Glutamatergic neuron (in vitro differentiated cells): ENCODE data around the gene CEP63. TPM values are rescaled to one million over a fixed set of nuclear protein-coding genes. Genes with fewer than 3 reads are reported as not detected.

Experiments
- DNase-seq: peaks from one replicate; pipeline ENCODE4 v3.0.0; 2022
- H3K27ac Mint-ChIP-seq: one replicate; pipeline ENCODE4 v1.8.0; 2020; ENCODE audit warnings: mild to moderate bottlenecking, mixed read lengths, inconsistent platforms; ENCODE audit not compliant: unreplicated experiment
- H3K27me3 Mint-ChIP-seq: one replicate; pipeline ENCODE4 v1.8.0; 2020; ENCODE audit warnings: mild to moderate bottlenecking, moderate library complexity, mixed read lengths, inconsistent platforms; ENCODE audit not compliant: unreplicated experiment
- H3K36me3 Mint-ChIP-seq: one replicate; pipeline ENCODE4 v1.8.0; 2020; ENCODE audit warnings: mild to moderate bottlenecking, mixed read lengths, inconsistent platforms; ENCODE audit not compliant: unreplicated experiment
- H3K4me1 Mint-ChIP-seq: one replicate; pipeline ENCODE4 v1.8.0; 2020; ENCODE audit warnings: mild to moderate bottlenecking, low read depth, mixed read lengths, inconsistent platforms; ENCODE audit not compliant: unreplicated experiment
- H3K4me3 Mint-ChIP-seq: one replicate; pipeline ENCODE4 v1.8.0; 2020; ENCODE audit warnings: mild to moderate bottlenecking, mixed read lengths, inconsistent platforms; ENCODE audit not compliant: unreplicated experiment
- H3K9me3 Mint-ChIP-seq: one replicate; pipeline ENCODE4 v1.8.0; 2020; ENCODE audit warnings: mild to moderate bottlenecking, moderate library complexity, mixed read lengths, inconsistent platforms; ENCODE audit not compliant: unreplicated experiment
- CTCF ChIP-seq: fragments of 200-600 bp; sonication (generic); IDR thresholded peaks from one replicate; pipeline ENCODE4 v1.5.0; 2021; ENCODE audit not compliant: partially characterized antibody, unreplicated experiment
- total RNA-seq: library from RNA; stranded (reverse); fragmentation: NEBNext Ultra II Directional; extraction: Animal tissue kit (Norgen Biotek cat#: 25700); gene quantifications from one replicate; pipeline ENCODE4 v1.2.1, GENCODE V29; 2021; ENCODE audit not compliant: unreplicated experiment

The CEP63 gene
- total RNA-seq, 1 donor from 2014 or later = 37.8 TPM

- TF ChIP-seq CTCF = no peak
- Mint-ChIP-seq H3K36me3 (peaks cover 4% of the 10 kb centered on the region), H3K9me3 (peaks cover 11% of the 10 kb centered on the region), H3K4me3 (peak overlapping the region; percentile 99), H3K27ac (peak overlapping the region; percentile 99), H3K27me3 (peaks cover 7% of the 10 kb centered on the region), H3K4me1 (peaks cover 21% of the 10 kb centered on the region)
- DNase-seq = no peak
Measured at GRCh38 chr3:134487406-134487805, 1.5 kb downstream of the CEP63 start.

GRCh38 chr3:134494495-134494894 is 8.6 kb downstream of the CEP63 start:
- Mint-ChIP-seq H3K36me3 (no peaks in the 10 kb centered on the region), H3K9me3 (peaks cover 4% of the 10 kb centered on the region), H3K27ac (no peak overlapping the region), H3K4me1 (peaks cover 8% of the 10 kb centered on the region), H3K4me3 (no peak overlapping the region), H3K27me3 (peaks cover 2% of the 10 kb centered on the region)
- DNase-seq = no peak
- TF ChIP-seq CTCF = no peak

GRCh38 chr3:134495980-134496379 is 10.1 kb downstream of the CEP63 start:
- no peak overlapping the region for H3K4me3 Mint-ChIP-seq
- H3K27ac Mint-ChIP-seq = peak overlapping the region; percentile 74
- peaks cover 5% of the 10 kb centered on the region for H3K36me3 Mint-ChIP-seq
- H3K27me3 Mint-ChIP-seq = peaks cover 2% of the 10 kb centered on the region
- TF ChIP-seq CTCF = no peak
- DNase-seq = no peak
- peaks cover 4% of the 10 kb centered on the region for H3K9me3 Mint-ChIP-seq
- H3K4me1 Mint-ChIP-seq = peaks cover 8% of the 10 kb centered on the region

- Mint-ChIP-seq H3K4me3 (no peak overlapping the region), H3K27ac (peak overlapping the region; percentile 74), H3K4me1 (peaks cover 8% of the 10 kb centered on the region), H3K36me3 (peaks cover 6% of the 10 kb centered on the region), H3K9me3 (peaks cover 4% of the 10 kb centered on the region), H3K27me3 (peaks cover 2% of the 10 kb centered on the region)
- no peak for DNase-seq
- TF ChIP-seq CTCF = no peak
Measured at GRCh38 chr3:134496471-134497071, 10.7 kb downstream of the CEP63 start.

- peaks cover 2% of the 10 kb centered on the region for H3K27me3 Mint-ChIP-seq
- peaks cover 43% of the 10 kb centered on the region for H3K36me3 Mint-ChIP-seq
- H3K27ac Mint-ChIP-seq = no peak overlapping the region
- peaks cover 6% of the 10 kb centered on the region for H3K9me3 Mint-ChIP-seq
- H3K4me1 Mint-ChIP-seq = no peaks in the 10 kb centered on the region
- TF ChIP-seq CTCF = no peak
- H3K4me3 Mint-ChIP-seq = no peak overlapping the region
- no peak for DNase-seq
Measured at GRCh38 chr3:134503266-134503665, 17.4 kb downstream of the CEP63 start.
